Thyroid gland (tissue), 4 donors: ENCODE results near the gene THTPA.

Source experiments
- POLR2A ChIP-seq, 2 donors: fragments of 450-650 bp; IDR thresholded peaks; one replicate each; pipeline ENCODE4 v1.6.1; 2017; ENCODE audit warnings: antibody characterized with exemption in 2 of 2, mild to moderate bottlenecking in 2 of 2, moderate library complexity in 1 of 2
- TF ChIP-seq, protein P1 (sequence below), 6 experiments: fragments of 200-600 bp in 3 of 6; fragments of 450-650 bp in 3 of 6; sonication (generic) in 3 of 6; IDR thresholded peaks; one replicate each; pipeline ENCODE4 v1.5.1; 2016 to 2019; ENCODE audit warnings: antibody characterized with exemption in 6 of 6, mild to moderate bottlenecking in 2 of 6, inconsistent platforms in 1 of 6, moderate library complexity in 1 of 6

DNA sequence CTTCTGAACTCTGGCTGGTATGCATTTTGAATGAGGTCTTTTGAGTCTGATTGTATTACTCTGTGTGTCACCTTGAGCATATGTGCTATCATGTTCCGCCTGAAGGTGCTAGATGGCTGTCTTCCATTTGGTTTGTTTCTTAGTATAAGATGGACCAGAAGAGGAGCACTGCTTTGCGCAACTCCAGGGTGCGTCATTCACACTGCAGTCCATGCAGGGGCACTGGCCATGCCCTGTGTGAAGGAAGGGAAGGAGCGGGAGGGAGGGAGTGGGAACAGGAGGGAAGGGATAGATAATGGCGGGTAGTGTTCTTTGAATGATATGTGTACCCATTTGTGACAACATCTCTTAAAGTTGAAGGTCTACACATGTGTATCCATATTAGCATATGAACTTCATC lies 12.7 kb upstream of the THTPA start:
- TF ChIP-seq, protein P1, sequence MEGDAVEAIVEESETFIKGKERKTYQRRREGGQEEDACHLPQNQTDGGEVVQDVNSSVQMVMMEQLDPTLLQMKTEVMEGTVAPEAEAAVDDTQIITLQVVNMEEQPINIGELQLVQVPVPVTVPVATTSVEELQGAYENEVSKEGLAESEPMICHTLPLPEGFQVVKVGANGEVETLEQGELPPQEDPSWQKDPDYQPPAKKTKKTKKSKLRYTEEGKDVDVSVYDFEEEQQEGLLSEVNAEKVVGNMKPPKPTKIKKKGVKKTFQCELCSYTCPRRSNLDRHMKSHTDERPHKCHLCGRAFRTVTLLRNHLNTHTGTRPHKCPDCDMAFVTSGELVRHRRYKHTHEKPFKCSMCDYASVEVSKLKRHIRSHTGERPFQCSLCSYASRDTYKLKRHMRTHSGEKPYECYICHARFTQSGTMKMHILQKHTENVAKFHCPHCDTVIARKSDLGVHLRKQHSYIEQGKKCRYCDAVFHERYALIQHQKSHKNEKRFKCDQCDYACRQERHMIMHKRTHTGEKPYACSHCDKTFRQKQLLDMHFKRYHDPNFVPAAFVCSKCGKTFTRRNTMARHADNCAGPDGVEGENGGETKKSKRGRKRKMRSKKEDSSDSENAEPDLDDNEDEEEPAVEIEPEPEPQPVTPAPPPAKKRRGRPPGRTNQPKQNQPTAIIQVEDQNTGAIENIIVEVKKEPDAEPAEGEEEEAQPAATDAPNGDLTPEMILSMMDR (IDR thresholded peaks at IDR 0.05): no peak
- no peak for TF ChIP-seq POLR2A (IDR thresholded peaks at IDR 0.05)
